MM.1S (cell line): ENCODE measurements around the gene SLU7.

Experiments
- DNase-seq: peaks from one replicate; pipeline ENCODE4 v3.0.0-alpha.2; 2015
- H2AFZ ChIP-seq: fragments of 300-600 bp; sonication (generic); 2 replicates; pipeline ENCODE4 v1.6.0; 2016; ENCODE audit warnings: antibody characterized with exemption, low read length
- H3F3A ChIP-seq: fragments of 300-600 bp; sonication (generic); 2 replicates; pipeline ENCODE4 v1.6.1; 2016; ENCODE audit warnings: mild to moderate bottlenecking, antibody characterized with exemption, low read length, moderate library complexity, mixed read lengths; ENCODE audit not compliant: insufficient read depth
- H3K27ac ChIP-seq: fragments of 300-600 bp; sonication (generic); 2 replicates; pipeline ENCODE4 v1.5.1; 2016; ENCODE audit warnings: mild to moderate bottlenecking, low read length
- H3K27me3 ChIP-seq: fragments of 300-600 bp; sonication (generic); replicated peaks from 2 replicates; pipeline ENCODE4 v1.6.0; 2016; ENCODE audit warnings: low read length; ENCODE audit not compliant: insufficient read depth
- H3K36me3 ChIP-seq: fragments of 300-600 bp; sonication (generic); replicated peaks from 2 replicates; pipeline ENCODE4 v1.6.1; 2016; ENCODE audit warnings: mild to moderate bottlenecking, low read length, mixed read lengths; ENCODE audit not compliant: insufficient read depth
- H3K4me1 ChIP-seq: fragments of 300-600 bp; sonication (generic); 2 replicates; pipeline ENCODE4 v1.6.1; 2016; ENCODE audit warnings: low read length, mixed read lengths
- H3K4me2 ChIP-seq: fragments of 300-600 bp; sonication (generic); 2 replicates; pipeline ENCODE4 v1.6.0; 2016; ENCODE audit warnings: low read depth, low read length
- H3K4me3 ChIP-seq: fragments of 300-600 bp; sonication (generic); 2 replicates; pipeline ENCODE4 v1.5.1; 2016; ENCODE audit warnings: low read length, mixed read lengths
- H3K79me2 ChIP-seq: fragments of 300-600 bp; sonication (generic); 2 replicates; pipeline ENCODE4 v1.6.1; 2016; ENCODE audit warnings: mixed run types, low read length, mixed read lengths
- H3K9ac ChIP-seq: fragments of 300-600 bp; sonication (generic); 2 replicates; pipeline ENCODE4 v1.6.1; 2016; ENCODE audit warnings: low read length, mixed read lengths
- H3K9me2 ChIP-seq: fragments of 300-600 bp; sonication (generic); replicated peaks from 2 replicates; pipeline ENCODE4 v1.6.1; 2016; ENCODE audit warnings: mild to moderate bottlenecking, low read length, mixed read lengths; ENCODE audit not compliant: insufficient read depth
- H3K9me3 ChIP-seq: fragments of 300-600 bp; sonication (generic); replicated peaks from 2 replicates; pipeline ENCODE4 v1.6.1; 2016; ENCODE audit warnings: mild to moderate bottlenecking, low read length, mixed read lengths; ENCODE audit not compliant: insufficient read depth
- H4K20me1 ChIP-seq: fragments of 300-600 bp; sonication (generic); 2 replicates; pipeline ENCODE4 v1.6.1; 2016; ENCODE audit warnings: mild to moderate bottlenecking, low read length, moderate library complexity, mixed read lengths; ENCODE audit not compliant: insufficient read depth
- EZH2 ChIP-seq: fragments of 300-600 bp; sonication (generic); optimal IDR thresholded peaks from 2 replicates; pipeline ENCODE3; 2017; ENCODE audit warnings: low read depth, mild to moderate bottlenecking, antibody characterized with exemption, low read length, mixed read lengths
- EZH2phosphoT487 ChIP-seq: fragments of 300-600 bp; sonication (generic); IDR thresholded peaks from 2 replicates; pipeline ENCODE4 v1.6.1; 2018; ENCODE audit warnings: antibody characterized with exemption, low read length
- TF ChIP-seq, protein P1 (sequence below): fragments of 300-600 bp; sonication (generic); IDR thresholded peaks from 2 replicates; pipeline ENCODE4 v1.5.1; 2016; ENCODE audit warnings: antibody characterized with exemption, low read length, mixed read lengths

Gene SLU7

DNA sequence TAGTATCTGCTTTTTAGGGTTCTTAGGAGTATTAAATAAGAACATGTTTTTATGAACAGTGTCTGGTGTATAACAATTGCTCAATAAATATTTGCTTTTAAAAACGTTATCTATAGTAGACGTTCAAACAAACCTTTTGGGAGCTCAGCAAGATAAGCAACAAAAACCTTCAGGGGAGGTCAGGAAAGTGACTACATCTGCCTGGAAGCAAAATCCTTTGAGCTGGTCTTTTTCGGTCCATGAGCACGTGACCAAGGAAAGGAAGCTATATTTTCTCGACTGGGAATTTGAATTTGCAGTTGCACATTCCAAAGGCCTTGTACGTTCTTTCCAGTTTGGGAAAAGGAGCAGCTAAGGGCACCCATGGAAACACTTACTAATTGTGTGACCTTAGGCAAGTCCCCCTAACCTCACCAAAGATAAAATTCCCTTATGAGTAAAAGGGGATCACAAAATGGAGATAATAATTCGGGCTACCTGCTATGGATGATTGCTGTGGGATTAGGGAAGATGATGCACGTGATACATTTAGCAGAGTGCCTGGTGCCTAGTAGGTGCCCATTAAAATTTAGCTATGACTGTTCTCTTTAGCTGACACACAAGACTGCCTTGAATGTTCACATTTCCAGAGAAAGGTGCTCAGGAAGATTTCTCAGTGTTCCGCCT lies 48.1 kb upstream of the SLU7 start:
- H3K36me3 ChIP-seq = no peaks in the 10 kb centered on the region
- no peaks in the 10 kb centered on the region for H3K27me3 ChIP-seq
- H3K4me1 ChIP-seq = peaks cover 34% of the 10 kb centered on the region
- H3K9ac ChIP-seq = peak overlapping the region; percentile 53
- H2AFZ ChIP-seq = peak overlapping the region; percentile 3
- H3F3A ChIP-seq = peaks cover 22% of the 10 kb centered on the region
- peak overlapping the region; percentile 94 for H3K27ac ChIP-seq
- peak; percentile 15 for DNase-seq
- no peaks in the 10 kb centered on the region for H4K20me1 ChIP-seq
- peaks cover 43% of the 10 kb centered on the region for H3K79me2 ChIP-seq
- TF ChIP-seq EZH2 (no peak), EZH2phosphoT487 (no peak)
- TF ChIP-seq, protein P1, sequence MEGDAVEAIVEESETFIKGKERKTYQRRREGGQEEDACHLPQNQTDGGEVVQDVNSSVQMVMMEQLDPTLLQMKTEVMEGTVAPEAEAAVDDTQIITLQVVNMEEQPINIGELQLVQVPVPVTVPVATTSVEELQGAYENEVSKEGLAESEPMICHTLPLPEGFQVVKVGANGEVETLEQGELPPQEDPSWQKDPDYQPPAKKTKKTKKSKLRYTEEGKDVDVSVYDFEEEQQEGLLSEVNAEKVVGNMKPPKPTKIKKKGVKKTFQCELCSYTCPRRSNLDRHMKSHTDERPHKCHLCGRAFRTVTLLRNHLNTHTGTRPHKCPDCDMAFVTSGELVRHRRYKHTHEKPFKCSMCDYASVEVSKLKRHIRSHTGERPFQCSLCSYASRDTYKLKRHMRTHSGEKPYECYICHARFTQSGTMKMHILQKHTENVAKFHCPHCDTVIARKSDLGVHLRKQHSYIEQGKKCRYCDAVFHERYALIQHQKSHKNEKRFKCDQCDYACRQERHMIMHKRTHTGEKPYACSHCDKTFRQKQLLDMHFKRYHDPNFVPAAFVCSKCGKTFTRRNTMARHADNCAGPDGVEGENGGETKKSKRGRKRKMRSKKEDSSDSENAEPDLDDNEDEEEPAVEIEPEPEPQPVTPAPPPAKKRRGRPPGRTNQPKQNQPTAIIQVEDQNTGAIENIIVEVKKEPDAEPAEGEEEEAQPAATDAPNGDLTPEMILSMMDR = no peak
- H3K4me3 ChIP-seq = peak overlapping the region; percentile 87
- no peaks in the 10 kb centered on the region for H3K9me3 ChIP-seq
- peak overlapping the region; percentile 85 for H3K4me2 ChIP-seq
- H3K9me2 ChIP-seq = no peaks in the 10 kb centered on the region

DNA sequence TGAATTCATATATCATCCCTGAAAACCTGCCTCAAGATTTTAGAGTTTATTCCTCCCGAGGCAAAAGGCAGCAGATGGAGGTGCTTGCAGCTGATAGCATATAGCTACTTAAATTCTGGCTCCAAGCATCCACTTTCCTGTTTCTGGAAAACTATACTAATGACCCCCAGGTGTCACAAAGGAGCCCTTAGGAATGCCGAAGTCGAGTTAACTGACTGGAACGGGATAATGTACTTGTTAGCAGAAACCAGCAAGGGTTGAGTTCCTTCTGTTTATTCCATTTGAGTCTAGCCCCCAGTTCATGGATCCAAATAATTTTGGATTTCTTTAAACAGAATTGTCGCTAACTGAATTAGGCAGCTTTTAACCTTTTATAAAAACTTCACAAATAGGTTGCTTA lies 47.2 kb upstream of the SLU7 start:
- peaks cover 27% of the 10 kb centered on the region for H3K4me1 ChIP-seq

DNA sequence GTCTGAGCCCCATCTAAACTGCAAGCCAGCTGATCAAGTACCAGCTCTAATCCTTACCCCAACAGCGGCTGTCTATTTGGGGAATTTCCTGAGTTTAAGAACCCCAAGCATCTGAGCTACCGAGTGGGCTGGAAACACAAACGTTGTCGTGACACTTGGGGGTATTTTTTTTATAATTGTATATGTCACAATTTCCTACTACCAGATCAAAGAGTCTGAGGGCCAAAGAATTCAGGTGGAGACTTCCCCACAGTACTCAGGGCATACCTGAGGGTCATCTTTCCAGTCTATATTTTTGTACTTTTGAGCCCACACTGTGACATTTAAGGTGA lies 45.6 kb upstream of the SLU7 start:
- no peak for TF ChIP-seq EZH2
- TF ChIP-seq EZH2phosphoT487 = no peak
- TF ChIP-seq, protein P1 = no peak
- no peaks in the 10 kb centered on the region for H4K20me1 ChIP-seq
- H3F3A ChIP-seq = peaks cover 22% of the 10 kb centered on the region
- no peak overlapping the region for H3K4me2 ChIP-seq
- no peak for DNase-seq
- H3K4me3 ChIP-seq = no peak overlapping the region
- H3K27me3 ChIP-seq = no peaks in the 10 kb centered on the region
- H3K9ac ChIP-seq = no peak overlapping the region
- H3K79me2 ChIP-seq = peaks cover 17% of the 10 kb centered on the region
- peaks cover 27% of the 10 kb centered on the region for H3K4me1 ChIP-seq
- no peaks in the 10 kb centered on the region for H3K9me3 ChIP-seq
- no peak overlapping the region for H3K27ac ChIP-seq
- no peaks in the 10 kb centered on the region for H3K36me3 ChIP-seq
- H2AFZ ChIP-seq = no peak overlapping the region
- no peaks in the 10 kb centered on the region for H3K9me2 ChIP-seq

More for the DNA sequence above, 47.2 kb upstream of the SLU7 start:
- Histone ChIP-seq H3K27ac (peak overlapping the region; percentile 94; the same call in 1 of the 2 replicates), H3K4me3 (no peak overlapping the region), H3K9me2 (no peaks in the 10 kb centered on the region), H3F3A (peaks cover 22% of the 10 kb centered on the region), H3K79me2 (peaks cover 34% of the 10 kb centered on the region), H3K27me3 (no peaks in the 10 kb centered on the region), H3K36me3 (no peaks in the 10 kb centered on the region), H2AFZ (peak overlapping the region; percentile 3; the same call in 1 of the 2 replicates), H3K9me3 (no peaks in the 10 kb centered on the region), H3K4me2 (peak overlapping the region; percentile 85), H4K20me1 (no peaks in the 10 kb centered on the region), H3K9ac (peak overlapping the region; percentile 53; the same call in 1 of the 2 replicates)
- no peak for DNase-seq
- TF ChIP-seq EZH2phosphoT487 (no peak), EZH2 (no peak)
- TF ChIP-seq, protein P1 = no peak
